Kidney capillary endothelial cell (primary cell): ENCODE results near the gene DISP2.
A peak's percentile ranks its signal among the peaks of the same experiment; 100 is the strongest.

Source experiments
- DNase-seq: peaks from one replicate; pipeline ENCODE4 v3.0.0-alpha.2; 2018; ENCODE audit warnings: low spot score

DISP2 gene

DNA sequence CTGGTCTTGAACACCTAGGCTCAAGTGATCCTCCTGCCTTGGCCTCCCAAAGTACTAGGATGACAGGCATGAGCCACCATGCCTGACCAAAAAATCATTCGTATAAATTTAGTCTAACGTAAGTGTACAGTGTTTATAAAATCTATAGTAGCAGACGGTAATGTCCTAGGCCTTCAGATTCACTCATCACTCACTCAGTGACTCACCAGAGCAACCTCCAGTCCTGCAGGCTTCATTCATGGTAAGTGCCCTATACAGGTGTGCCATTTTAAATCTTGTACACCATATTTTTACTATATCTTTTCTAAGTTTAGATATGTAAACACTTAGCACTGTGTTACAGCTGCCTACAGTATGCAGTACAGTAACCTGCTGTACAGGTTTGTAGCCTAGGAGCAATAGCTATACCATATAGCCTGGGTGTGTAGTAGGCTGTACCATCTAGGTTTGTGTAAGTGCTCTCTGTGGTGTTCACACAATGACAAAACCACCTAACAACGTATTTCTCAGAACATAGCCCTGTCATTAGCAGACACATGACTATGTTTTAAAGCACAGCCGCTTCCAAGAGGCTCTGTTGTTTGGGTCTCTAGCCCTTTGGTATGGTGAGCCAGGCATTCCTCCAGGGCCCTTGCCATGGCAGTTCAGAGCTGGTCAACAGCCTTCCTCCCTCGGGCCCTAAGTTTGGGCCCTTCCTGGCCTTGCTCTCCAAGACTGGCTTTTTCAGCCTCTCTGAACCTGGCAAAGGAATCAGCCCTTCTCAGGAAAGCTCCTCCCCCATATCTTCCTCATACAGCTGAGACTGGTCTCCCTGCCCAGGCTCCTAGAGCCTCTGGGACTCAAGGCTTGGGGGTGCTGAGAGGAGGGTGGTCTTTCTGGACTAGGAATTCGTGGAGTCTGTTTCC is 15.4 kb upstream of the DISP2 start:
- peak; percentile 59 for DNase-seq

DNA sequence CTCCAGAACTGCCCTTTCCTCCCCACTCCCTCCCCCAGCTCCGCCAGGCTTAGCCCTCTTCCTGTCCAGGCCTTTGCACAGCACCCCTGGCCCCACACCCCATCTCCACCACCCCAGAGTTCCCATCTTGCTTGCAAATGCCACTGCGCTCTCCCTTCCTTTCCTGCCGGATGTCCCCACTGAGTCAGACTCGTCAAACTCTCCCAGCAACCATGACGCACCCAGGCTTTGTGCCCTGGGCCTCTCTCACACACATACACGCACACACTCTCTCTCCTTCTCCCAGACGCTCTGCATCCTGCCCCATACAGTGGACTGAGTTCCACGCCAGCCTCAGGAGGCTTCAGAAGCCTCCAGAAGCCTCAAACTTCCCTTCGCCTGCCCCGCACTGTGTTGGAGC is 14.5 kb upstream of the DISP2 start:
- peak; percentile 98 for DNase-seq

DNA sequence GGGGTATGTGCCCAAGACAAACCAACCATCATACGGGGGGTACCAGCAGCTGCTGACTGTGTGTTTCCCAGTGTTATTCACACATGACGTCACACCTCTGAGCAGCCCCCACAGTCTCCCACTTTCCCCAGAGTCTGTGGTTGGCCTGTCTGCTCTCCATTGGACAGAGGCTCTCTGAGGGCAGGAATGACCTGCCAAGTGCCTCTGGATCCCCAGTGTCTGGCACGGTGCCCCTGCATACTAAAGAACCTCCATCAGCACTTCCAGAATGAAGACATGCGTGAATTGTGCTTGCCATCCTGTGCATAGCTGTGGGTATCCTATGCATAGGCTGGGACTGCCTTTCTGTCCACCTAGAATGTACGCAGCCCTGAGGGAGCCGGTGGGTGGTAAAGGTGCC is 13.8 kb upstream of the DISP2 start:
- no peak for DNase-seq

DNA sequence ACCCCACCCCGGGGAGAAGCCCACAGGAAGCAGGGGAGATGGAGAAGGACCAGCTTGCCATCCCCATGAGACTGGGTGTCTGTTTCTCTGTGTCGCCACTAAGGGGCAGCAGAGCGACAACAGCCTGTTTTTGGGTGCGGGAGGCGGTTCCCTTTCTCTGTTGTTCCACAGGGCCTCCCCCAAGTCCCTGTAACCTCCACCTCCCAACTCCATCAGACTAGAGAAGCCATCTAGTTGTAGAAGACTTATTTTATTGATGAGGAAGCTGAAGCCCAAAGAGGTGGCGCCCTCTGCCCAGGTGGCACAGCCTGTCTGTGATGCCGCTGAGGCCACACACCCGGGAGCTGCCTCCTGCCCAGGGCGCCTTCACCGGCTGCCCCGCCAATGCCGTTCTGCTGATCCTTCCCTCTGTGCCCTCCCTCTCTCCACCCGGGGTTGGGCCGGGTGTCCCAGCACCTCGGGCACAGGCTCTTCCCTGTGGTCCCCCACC is 13.3 kb upstream of the DISP2 start:
- peak; percentile 70 for DNase-seq

DNA sequence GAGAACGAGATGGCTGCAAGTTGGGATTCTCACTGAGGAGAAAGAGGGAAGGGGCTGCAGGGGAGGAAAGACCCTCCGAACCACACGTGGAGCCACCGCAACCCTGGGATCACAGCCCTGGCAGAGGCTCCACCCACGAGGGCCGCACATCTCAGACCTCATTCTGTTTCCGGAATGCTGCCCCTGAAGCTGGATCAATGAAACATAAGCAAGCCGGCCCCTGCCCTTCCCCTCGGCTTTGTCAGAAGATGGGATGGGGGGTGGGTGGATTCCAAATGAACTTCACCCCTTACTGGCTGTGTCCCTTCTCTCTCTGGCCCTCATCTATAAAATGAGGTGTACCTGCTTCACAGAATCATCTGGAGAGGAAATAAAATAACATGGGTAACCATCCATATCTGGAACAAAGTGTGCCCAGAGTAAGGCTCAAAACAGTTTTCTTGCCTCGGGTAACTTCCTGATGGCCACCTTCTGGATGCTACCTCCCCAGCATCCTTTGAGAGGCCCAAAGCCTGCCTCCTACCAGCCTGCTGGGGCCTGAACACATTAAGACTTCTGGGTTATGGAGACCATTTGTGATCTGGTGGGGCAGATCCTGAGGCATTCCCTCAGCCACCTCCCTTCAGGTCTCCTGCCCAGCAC is 12.7 kb upstream of the DISP2 start:
- DNase-seq: no peak

DNA sequence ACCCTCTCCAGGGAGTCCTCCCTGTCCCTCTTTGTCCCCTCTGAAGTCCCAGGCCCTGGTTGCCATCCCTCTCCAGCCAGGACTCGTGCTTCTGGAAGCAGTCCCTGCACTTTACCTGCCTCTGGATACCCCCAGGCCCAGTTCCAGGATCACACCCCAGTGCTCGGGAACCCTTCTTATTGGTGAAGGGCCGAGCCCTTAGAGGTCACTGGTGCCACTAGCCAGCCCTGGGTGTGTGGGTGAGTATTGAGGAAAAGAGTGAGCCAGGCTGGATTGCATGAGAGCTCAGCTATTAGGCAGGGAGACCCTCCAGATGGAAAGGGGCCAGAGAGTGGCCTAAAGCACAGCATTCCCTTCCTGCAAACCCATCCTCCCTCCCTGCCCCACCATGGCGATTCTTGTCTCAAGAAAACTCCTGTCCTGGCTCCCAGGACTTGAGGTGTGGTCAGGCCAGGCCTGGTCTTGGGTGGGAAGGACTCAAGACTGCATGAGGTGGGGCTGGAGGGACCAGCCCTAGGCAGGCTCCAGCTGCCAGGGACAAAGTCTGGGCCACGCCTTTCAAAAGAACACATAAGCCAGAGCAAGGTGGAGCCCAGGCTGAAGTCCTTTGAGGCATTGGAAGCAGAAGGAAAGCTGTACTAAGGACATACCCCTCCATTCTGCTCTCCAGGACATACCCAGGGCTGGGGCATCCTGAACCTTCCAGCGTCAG is 12.0 kb upstream of the DISP2 start:
- no peak for DNase-seq

DNA sequence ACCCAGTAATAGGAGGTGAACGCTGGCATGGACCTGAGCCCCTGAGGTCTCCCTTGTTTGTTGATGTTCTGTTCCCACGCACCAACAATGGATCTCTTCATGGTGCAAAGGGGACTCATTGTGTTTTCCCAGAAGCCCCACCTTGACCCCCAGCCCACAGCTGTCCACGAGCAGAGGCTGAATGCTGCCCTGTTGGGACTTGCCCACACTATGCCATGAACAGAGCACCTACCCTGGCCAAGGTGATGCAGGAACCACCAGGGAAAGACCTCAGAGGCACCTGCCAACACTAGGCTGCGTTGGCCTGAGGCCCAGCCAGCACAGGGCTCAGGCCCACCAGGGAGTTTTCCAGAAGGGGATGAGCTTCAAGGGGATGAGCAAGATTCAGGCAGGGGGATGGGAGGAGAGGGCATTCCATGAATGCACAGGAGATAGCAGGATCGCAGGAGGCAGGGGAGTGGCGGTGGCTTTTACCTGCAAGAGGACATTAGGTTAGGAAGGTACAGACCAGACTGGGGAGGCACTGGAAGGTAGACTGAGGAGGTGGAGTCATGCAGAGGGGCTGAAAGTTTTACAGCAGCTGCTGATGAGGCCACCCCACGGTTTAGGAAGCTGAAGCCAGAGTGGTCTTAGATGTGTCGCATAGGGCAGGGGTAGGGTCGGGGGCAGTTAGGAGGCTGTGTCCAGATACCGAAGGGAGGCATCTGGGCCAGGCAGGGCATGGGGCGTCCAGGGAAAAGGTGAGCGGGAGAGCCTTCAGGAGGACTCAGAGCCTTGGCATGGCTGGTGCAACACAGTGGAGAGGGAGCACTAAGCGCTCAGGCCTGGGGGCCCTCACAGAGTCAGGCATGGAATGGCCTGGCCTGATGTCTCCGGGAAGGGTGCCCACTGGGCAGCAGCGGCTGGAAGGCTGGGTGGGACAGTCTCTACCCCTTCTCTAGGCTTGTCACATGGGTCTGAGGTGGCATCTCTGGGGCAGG is 11.2 kb upstream of the DISP2 start:
- no peak for DNase-seq

DNA sequence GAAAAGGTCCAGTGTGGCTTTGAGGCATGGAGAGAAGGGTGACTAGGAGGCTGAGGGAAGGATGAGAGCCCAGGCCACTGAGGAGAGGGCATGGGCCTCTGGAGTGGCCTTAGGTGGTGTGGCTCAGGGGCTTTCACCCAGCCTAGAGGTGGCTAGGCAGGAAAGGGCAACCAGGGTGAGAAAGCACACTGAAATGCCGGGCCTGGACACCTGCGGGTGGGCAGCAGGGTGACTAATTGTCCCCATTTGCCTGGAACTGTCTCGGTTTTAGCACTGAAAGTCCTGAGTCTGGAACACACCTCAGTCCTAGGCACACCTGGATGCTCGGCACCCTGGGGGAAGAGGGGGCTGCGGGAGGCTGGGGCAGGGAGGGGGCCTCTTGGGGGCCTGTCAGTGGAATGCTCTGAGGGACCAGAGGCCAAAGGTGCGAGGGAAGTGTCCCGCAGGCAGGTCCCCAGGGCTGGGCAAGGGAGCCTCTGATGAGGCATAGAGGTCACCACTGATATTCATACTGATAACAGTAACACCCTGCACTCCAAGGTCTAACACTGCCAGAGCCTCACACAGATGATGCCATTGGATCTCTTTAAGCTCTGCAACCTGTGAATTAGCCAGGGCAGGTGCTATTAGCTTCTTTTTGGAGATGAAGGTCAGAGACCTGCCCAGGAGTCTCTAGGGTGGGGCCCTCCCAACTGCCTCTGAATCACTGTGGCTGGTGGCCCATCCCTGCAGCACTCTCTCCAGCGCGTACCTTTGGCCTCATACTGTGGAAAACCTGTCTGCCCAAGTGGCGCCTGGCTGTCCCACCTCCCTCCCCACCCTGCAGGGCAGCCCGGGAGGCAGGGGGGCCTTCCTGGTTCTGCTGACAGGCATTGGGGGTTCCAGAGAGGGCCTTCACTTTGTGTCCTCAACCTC is 10.2 kb upstream of the DISP2 start:
- DNase-seq: no peak

DNA sequence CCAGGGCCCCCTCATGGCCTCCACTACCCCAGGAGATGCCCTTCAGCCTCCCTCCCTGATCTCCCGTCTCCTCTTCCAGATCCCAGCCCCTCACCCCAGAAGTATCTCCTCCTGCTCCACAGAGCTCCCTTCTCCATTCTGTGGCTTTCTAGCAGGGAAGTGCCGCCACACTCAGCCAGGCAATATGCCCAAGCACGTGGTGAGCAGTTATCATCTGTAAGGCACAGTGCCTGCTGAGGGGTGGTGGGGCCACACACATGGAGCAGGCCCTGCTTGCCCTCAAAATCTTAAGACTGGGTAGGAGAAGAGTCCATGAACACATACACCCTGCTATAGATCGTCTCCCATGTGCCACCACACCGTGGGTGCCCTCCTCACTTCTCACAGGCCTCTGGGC is 9.5 kb upstream of the DISP2 start:
- DNase-seq: no peak

DNA sequence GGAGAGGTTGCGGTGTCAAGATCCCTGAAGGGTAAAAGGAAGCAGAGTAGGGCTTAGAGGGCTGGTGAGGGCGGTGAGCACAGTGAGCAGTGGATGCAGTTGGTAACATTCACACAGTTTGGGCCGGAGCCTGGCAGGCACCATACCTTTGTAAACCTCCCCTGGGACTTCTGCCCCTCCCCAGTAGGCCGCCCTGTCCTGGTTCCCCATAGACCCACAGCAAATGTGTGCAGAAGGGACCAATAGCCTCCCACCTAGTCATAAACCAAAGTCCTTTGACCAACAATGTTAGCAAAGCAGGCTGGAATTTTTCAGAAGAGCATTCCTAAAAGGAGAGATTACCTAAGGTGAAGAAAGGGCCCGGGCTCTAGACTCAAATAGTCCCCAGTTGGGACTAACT is 8.9 kb upstream of the DISP2 start:
- no peak for DNase-seq

DNA sequence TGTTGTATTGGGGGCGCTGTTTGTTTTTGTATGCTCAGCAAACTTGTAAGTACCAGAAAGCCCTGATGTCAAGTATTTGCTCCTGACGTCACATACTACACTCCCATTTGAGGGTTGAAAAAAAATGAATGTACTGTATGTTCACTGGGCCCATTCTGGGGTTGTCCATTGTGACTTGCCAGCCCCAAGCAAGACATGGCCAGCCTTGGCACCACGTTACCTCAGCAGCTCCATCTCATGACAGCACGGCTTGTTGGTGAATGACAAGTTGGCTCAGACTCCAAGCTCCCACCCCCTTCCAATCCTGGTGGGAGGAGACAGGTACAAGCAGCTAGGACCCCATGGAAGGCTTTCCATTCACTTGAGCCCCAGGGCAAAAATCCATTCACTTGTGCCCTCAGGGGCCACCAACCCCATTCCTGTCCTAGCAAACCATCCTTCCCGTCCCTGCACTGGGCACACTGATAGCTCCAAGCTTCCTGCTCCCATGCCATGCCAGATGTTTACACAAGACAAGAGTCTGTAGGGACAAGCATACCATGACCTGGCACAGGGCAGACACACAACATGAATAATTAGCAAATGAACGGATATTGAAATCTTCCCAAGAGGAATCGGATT is 5.6 kb upstream of the DISP2 start:
- DNase-seq: no peak

DNA sequence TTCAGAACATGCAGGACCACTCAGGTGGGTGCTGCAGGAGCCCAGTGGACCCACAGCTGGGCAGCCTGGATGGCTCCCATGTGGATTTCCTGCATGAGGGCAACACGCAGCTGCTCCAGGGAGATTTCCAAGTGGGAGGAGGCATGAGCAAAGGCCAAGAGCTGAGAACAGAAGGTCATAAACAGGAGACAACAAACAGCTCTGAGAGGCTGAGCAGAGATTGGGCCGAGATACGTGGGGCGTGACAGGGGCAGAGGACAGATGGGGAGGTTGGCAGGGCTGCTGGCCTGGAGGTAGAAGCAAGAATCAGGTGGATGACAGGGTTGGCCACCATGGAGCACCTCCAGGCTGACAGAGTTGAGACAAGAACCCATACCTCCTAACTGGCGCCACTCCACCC is 4.3 kb upstream of the DISP2 start:
- DNase-seq: no peak

DNA sequence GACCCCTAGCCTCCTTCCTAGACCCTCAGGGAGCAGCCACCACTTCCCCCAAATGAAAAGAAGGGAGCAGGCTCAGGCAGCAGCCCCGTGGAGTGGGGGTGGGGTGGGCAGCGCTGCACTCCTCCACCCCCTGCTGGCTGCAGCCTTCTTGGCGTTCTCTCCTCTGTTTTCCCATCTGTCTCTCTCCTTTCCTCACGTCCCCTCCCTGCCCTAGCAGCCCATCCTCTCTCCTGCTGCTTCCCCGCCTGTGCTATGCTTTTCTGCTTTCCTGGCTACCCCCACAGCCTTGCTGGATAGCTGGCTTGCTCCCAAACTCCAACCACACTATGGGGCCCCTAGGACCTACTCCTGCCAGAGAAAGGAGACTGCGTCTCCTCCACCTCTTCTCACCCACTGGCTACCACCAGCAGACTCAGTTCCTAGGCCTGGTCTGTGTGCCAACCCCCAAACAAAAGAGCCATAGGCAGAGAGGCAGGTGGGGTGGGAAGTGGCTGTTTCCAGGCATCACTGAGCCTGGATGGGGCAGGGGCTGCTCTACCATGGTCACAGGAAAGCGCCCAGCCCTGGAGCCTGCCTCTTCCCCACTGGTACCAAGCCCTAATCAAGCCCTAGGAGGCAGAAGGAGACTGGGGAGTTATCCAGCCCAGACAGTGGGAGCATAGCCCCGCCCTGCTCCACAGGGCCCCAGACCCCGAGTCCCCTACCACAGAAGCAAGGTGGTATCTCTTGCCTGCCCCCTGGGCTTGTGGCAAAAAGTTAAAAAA is 3.4 kb upstream of the DISP2 start:
- DNase-seq: no peak

DNA sequence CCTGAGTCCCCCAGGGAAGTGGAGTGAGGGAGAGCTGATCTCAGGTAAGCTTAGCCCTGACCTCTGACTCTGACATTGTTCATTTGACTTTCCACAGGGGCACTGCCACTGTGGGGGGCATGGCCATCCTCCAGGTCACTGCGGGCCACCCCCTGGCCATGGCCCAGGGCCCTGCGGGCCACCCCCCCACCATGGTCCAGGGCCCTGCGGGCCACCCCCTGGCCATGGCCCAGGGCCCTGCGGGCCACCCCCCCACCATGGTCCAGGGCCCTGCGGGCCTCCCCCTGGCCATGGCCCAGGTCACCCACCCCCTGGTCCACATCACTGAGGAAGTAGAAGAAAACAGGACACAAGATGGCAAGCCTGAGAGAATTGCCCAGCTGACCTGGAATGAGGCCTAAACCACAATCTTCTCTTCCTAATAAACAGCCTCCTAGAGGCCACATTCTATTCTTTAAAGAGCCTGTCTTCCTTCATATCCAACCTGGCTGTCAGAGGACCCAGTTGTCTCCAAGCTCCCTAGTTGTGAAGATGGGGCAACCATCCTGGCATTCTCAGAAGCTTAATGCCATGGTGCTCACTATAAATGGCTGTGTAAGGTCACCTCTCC is 1.9 kb upstream of the DISP2 start:
- DNase-seq: no peak

DNA sequence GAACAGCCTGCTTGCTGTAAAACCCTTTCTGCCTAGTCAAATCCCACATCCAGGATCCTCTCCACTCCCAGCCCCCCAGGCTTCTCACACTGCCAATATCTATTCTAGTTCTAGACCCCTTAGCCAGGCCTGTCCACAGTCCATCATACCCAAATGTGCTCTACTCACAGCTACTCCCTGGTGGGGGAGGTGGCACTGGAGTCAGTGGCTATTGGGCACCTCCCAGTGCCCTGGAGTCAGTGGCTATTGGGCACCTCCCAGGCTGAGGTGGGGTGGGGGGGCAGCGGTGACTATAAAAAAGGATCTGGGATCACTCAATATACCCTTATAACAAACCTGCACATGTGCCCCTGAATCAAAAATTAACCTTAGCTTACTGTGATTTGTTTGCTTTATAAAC is 773 bp upstream of the DISP2 start:
- no peak for DNase-seq

DNA sequence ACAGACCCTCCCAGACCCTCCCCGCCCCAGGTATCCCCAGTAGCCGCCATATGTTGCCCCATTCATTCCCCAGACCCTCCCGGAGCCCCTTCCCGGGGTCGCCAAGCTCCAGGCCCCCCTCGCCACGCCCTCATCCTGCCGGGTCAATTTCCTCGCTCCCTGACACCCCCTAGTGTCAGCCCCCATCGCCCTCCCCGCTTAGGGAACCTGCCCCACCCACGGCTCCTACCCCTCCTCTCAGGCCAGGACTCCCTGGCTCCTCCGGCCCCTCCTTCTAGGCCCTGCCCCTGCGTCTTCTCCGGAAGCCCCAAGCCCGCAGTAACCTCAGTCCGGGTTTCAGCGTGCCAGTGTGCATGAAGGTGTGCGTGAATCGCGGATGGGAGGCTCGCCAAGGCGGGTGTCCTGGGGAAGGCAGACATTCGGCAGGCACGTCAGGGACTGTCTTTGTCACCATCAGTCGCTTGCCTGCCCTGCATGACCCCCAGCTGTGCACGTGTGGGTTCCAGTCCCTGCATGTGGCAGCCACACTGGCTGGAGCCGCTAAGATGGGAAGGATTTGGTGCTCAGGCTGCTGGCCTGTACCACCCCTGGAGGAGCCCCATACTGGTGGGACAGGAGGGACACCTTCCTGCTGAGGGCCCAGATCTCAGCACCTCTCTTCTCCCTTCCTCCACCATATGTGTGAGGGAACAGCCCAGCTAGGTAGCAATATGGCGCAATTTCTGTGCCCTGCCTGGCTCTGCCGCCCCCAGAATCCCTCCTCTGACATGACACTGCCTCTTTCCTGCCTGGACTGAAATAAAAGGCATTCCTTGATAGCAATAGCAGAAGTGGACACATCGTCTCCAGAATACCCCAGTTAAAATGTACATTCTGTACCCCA is 693 bp downstream of the DISP2 start:
- DNase-seq: no peak

DNA sequence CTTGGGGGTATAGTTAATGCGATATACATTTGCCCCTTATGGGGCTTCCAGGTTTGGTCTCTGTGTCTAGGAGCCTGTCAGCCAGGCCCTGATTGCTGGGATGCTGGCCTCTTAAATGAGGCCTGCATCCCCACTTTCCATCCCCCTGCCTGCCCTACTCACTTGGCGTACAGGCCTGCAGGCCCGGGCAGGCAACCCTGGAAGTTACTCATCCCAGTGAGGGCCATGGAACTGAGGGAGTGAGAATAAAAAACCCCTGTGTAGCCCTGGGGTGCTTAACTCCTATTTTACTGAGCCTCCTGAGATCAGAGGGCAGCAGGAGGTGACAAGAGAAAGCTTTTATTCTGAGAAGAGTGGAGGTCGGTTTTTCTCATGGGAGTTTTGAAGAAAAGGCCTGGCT is 2.0 kb downstream of the DISP2 start:
- no peak for DNase-seq

DNA sequence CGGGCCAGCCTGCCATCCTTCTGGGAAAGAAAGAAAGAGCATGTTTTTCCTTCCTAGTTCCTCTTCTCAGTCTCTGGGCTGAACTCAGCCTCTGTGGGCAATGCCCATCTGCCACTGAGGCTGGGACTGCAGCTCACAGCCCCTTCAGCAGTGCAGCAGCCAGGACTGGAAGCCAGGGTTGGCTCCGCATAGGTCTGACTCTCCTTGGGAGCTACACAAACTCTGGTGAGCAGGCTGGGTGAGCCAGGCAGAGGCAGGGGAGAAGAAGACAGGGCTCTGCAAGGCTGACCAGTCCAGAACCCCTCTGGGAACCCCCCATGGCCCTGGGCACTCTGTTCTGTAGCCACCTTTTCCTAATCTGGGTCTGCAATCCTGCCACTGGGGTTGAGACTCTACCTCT is 3.6 kb downstream of the DISP2 start:
- DNase-seq: no peak
